Activated naive CD8-positive, alpha-beta T cell treated with anti-CD3 and anti-CD28 coated beads, Interleukin-2, amount 10 ng/mL, durations not matched to agents 7 days and 5 days (primary cell): Measurements from ENCODE around the gene KCNIP4. TPM values are rescaled to one million over a fixed set of nuclear protein-coding genes. Genes with fewer than 3 reads are reported as not detected.
"Not testable (repeated sequence)": the region's sequence is repeated elsewhere in the genome, so short reads cannot be mapped to it uniquely, and the experiment has no call there.

Source experiments
- ATAC-seq: fragments of 150-1000 bp; cut with Tn5 transposase; one replicate; pipeline ENCODE4 v1.10.0; 2021; ENCODE audit warnings: low read depth, moderate library complexity
- POLR2A ChIA-PET: fragments of 350-600 bp; sonication (Branson Sonifier 250); formaldehyde crosslinking; loops from one replicate; lab custom pipeline; 2021; ENCODE audit warnings: antibody characterized with exemption; lab: Charles Lee
- DNase-seq: peaks from one replicate; pipeline ENCODE4 v3.0.0; 2021
- H3K27ac Mint-ChIP-seq: one replicate; pipeline ENCODE4 v1.8.0; 2022; ENCODE audit warnings: mild to moderate bottlenecking, mixed read lengths
- H3K27me3 Mint-ChIP-seq: one replicate; pipeline ENCODE4 v1.8.0; 2022; ENCODE audit warnings: mild to moderate bottlenecking, moderate library complexity, mixed read lengths
- H3K36me3 Mint-ChIP-seq: one replicate; pipeline ENCODE4 v1.8.0; 2021; ENCODE audit warnings: mild to moderate bottlenecking, mixed read lengths
- H3K4me1 Mint-ChIP-seq: one replicate; pipeline ENCODE4 v1.8.0; 2021; ENCODE audit warnings: mixed read lengths
- H3K4me3 Mint-ChIP-seq: one replicate; pipeline ENCODE4 v1.8.0; 2022; ENCODE audit warnings: mild to moderate bottlenecking, moderate library complexity, mixed read lengths
- H3K9me3 Mint-ChIP-seq: one replicate; pipeline ENCODE4 v1.8.0; 2021; ENCODE audit warnings: mixed read lengths
- total RNA-seq, 2 experiments: library from RNA; stranded (reverse); gene quantifications; one replicate each; pipeline ENCODE4 v1.2.3, GENCODE V29; 2021

The KCNIP4 gene
- total RNA-seq, 2 experiments from 2014 or later = not detected

- Mint-ChIP-seq H3K4me3 (no peak overlapping the region), H3K27ac (no peak overlapping the region), H3K36me3 (no peaks in the 10 kb centered on the region), H3K9me3 (peaks cover 7% of the 10 kb centered on the region), H3K4me1 (no peaks in the 10 kb centered on the region), H3K27me3 (no peaks in the 10 kb centered on the region)
- POLR2A ChIA-PET = no interaction called here
- DNase-seq (no peak), ATAC-seq (no peak)
These were observed 571.5 kb downstream of the KCNIP4 start for GRCh38 chr4:21377046-21377445.

- Mint-ChIP-seq H3K9me3 (peaks cover 7% of the 10 kb centered on the region), H3K27ac (no peak overlapping the region), H3K36me3 (no peaks in the 10 kb centered on the region), H3K4me3 (no peak overlapping the region), H3K4me1 (no peaks in the 10 kb centered on the region), H3K27me3 (no peaks in the 10 kb centered on the region)
- ATAC-seq (no peak), DNase-seq (no peak)
- POLR2A ChIA-PET = no interaction called here
These were observed 572.4 kb downstream of the KCNIP4 start for GRCh38 chr4:21376176-21376575.

- Mint-ChIP-seq H3K4me1 (no peaks in the 10 kb centered on the region), H3K27ac (no peak overlapping the region), H3K36me3 (no peaks in the 10 kb centered on the region), H3K9me3 (peaks cover 7% of the 10 kb centered on the region), H3K4me3 (no peak overlapping the region), H3K27me3 (no peaks in the 10 kb centered on the region)
- POLR2A ChIA-PET = no interaction called here
- ATAC-seq = no peak
- DNase-seq = no peak
These were observed 573.8 kb downstream of the KCNIP4 start for GRCh38 chr4:21374641-21375368.

- Mint-ChIP-seq H3K27ac (no peak overlapping the region), H3K4me3 (no peak overlapping the region), H3K4me1 (no peaks in the 10 kb centered on the region), H3K9me3 (no peaks in the 10 kb centered on the region), H3K27me3 (no peaks in the 10 kb centered on the region), H3K36me3 (no peaks in the 10 kb centered on the region)
- DNase-seq (no peak), ATAC-seq (no peak)
- POLR2A ChIA-PET = no interaction called here
These were observed 581.0 kb downstream of the KCNIP4 start for GRCh38 chr4:21367567-21367966.

- POLR2A ChIA-PET = no interaction called here
- H3K27ac Mint-ChIP-seq = no peak overlapping the region
- no peaks in the 10 kb centered on the region for H3K4me1 Mint-ChIP-seq
These were observed 581.7 kb downstream of the KCNIP4 start for GRCh38 chr4:21366840-21367239.

GRCh38 chr4:21366312-21366711 is 582.3 kb downstream of the KCNIP4 start:
- no peak overlapping the region for H3K4me3 Mint-ChIP-seq
- no peaks in the 10 kb centered on the region for H3K4me1 Mint-ChIP-seq
- no peak overlapping the region for H3K27ac Mint-ChIP-seq
- DNase-seq = no peak
- POLR2A ChIA-PET = no interaction called here
- no peaks in the 10 kb centered on the region for H3K27me3 Mint-ChIP-seq
- no peaks in the 10 kb centered on the region for H3K36me3 Mint-ChIP-seq
- no peaks in the 10 kb centered on the region for H3K9me3 Mint-ChIP-seq
- ATAC-seq = no peak

More at GRCh38 chr4:21366840-21367239, 581.7 kb downstream of the KCNIP4 start:
- Mint-ChIP-seq H3K36me3 (no peaks in the 10 kb centered on the region), H3K4me3 (no peak overlapping the region), H3K27me3 (no peaks in the 10 kb centered on the region), H3K9me3 (no peaks in the 10 kb centered on the region)
- ATAC-seq (no peak), DNase-seq (no peak)

- DNase-seq (no peak), ATAC-seq (no peak)
- H3K36me3 Mint-ChIP-seq = no peaks in the 10 kb centered on the region
- no peaks in the 10 kb centered on the region for H3K4me1 Mint-ChIP-seq
- POLR2A ChIA-PET = no interaction called here
- H3K9me3 Mint-ChIP-seq = no peaks in the 10 kb centered on the region
- no peak overlapping the region for H3K4me3 Mint-ChIP-seq
- no peaks in the 10 kb centered on the region for H3K27me3 Mint-ChIP-seq
- H3K27ac Mint-ChIP-seq = no peak overlapping the region
These were observed 584.9 kb downstream of the KCNIP4 start for GRCh38 chr4:21363701-21364100.

GRCh38 chr4:21352354-21352753 is 596.2 kb downstream of the KCNIP4 start:
- H3K36me3 Mint-ChIP-seq, H3K4me3 Mint-ChIP-seq, H3K27me3 Mint-ChIP-seq, H3K27ac Mint-ChIP-seq, DNase-seq, H3K4me1 Mint-ChIP-seq, POLR2A ChIA-PET, ATAC-seq: not testable (repeated sequence)
- H3K9me3 Mint-ChIP-seq = peaks cover 13% of the 10 kb centered on the region

GRCh38 chr4:21347142-21347541 is 601.4 kb downstream of the KCNIP4 start:
- POLR2A ChIA-PET = no interaction called here
- ATAC-seq (no peak), DNase-seq (no peak)
- no peaks in the 10 kb centered on the region for H3K36me3 Mint-ChIP-seq
- no peak overlapping the region for H3K4me3 Mint-ChIP-seq
- H3K27me3 Mint-ChIP-seq = no peaks in the 10 kb centered on the region
- no peaks in the 10 kb centered on the region for H3K4me1 Mint-ChIP-seq
- peaks cover 11% of the 10 kb centered on the region for H3K9me3 Mint-ChIP-seq
- no peak overlapping the region for H3K27ac Mint-ChIP-seq

GRCh38 chr4:21327976-21328700 is 620.4 kb downstream of the KCNIP4 start:
- no peaks in the 10 kb centered on the region for H3K4me1 Mint-ChIP-seq
- ATAC-seq (no peak), DNase-seq (no peak)
- H3K4me3 Mint-ChIP-seq = no peak overlapping the region
- H3K36me3 Mint-ChIP-seq = no peaks in the 10 kb centered on the region
- H3K27me3 Mint-ChIP-seq = no peaks in the 10 kb centered on the region
- H3K9me3 Mint-ChIP-seq = peaks cover 10% of the 10 kb centered on the region
- no peak overlapping the region for H3K27ac Mint-ChIP-seq
- POLR2A ChIA-PET = no interaction called here

- Mint-ChIP-seq H3K4me1 (no peaks in the 10 kb centered on the region), H3K4me3 (no peak overlapping the region), H3K9me3 (peaks cover 15% of the 10 kb centered on the region), H3K27me3 (no peaks in the 10 kb centered on the region), H3K27ac (no peak overlapping the region), H3K36me3 (no peaks in the 10 kb centered on the region)
- POLR2A ChIA-PET = no interaction called here
- ATAC-seq (no peak), DNase-seq (no peak)
These were observed 628.5 kb downstream of the KCNIP4 start for GRCh38 chr4:21320034-21320433.

- Mint-ChIP-seq H3K9me3 (peaks cover 2% of the 10 kb centered on the region), H3K27ac (no peak overlapping the region), H3K4me1 (no peaks in the 10 kb centered on the region), H3K36me3 (no peaks in the 10 kb centered on the region), H3K4me3 (no peak overlapping the region), H3K27me3 (peaks cover 23% of the 10 kb centered on the region)
- DNase-seq (no peak), ATAC-seq (no peak)
- POLR2A ChIA-PET = no interaction called here
These were observed 640.9 kb downstream of the KCNIP4 start for GRCh38 chr4:21307709-21308108.

- Mint-ChIP-seq H3K27me3 (peaks cover 25% of the 10 kb centered on the region), H3K36me3 (no peaks in the 10 kb centered on the region), H3K4me1 (no peaks in the 10 kb centered on the region), H3K4me3 (no peak overlapping the region), H3K27ac (no peak overlapping the region), H3K9me3 (no peaks in the 10 kb centered on the region)
- DNase-seq (no peak), ATAC-seq (no peak)
- POLR2A ChIA-PET = interaction anchor here (0.7 kb wide), 1 partner anchor 1963 kb away, joined by 5 read pairs; no protein-coding TSS in a partner anchor
These were observed 644.1 kb downstream of the KCNIP4 start for GRCh38 chr4:21304540-21304887.

GRCh38 chr4:21290562-21290961 is 658.0 kb downstream of the KCNIP4 start:
- H3K36me3 Mint-ChIP-seq = no peaks in the 10 kb centered on the region
- no peak overlapping the region for H3K27ac Mint-ChIP-seq
- peaks cover 4% of the 10 kb centered on the region for H3K9me3 Mint-ChIP-seq
- no peak overlapping the region for H3K4me3 Mint-ChIP-seq
- peaks cover 3% of the 10 kb centered on the region for H3K4me1 Mint-ChIP-seq
- no peak for ATAC-seq
- H3K27me3 Mint-ChIP-seq = no peaks in the 10 kb centered on the region
- no peak for DNase-seq
- POLR2A ChIA-PET = no interaction called here
